ENCODE results near the gene NR1D1. TPM values are rescaled to one million over a fixed set of nuclear protein-coding genes. Genes with fewer than 3 reads are reported as not detected.
"Not testable (repeated sequence)": the region's sequence is repeated elsewhere in the genome, so short reads cannot be mapped to it uniquely, and the experiment has no call there.

The NR1D1 gene
- 10 to 100 TPM in 3 of 4 donors, 1 to 10 TPM in 1; 1.5 to 20.4 (median 18.3) TPM for total RNA-seq

DNA sequence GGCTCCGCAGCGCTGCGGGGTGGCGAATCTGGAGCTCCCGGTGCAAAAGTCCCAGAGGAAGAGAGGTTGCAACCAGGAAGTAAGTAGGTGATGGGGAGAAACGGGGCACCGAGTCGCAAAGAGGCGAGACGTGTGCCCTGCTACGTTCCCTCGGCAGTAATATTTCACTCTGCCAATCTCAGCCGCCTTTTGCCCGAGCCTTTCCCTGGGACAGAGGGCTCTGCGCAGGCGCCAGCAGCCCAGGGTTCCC, at the start of gene NR1D1:
TSS of gene NR1D1 (minus strand) at position 171 of the 250 bp plus-strand sequence. CDS start 495 bp downstream, outside the sequence.
- no peak for ATAC-seq
- Histone ChIP-seq H3K27me3 (no peaks in the 10 kb centered on the region), H3K9me3 (no peaks in the 10 kb centered on the region), H3K36me3 (peaks cover 0 to 20% of the 10 kb centered on the region in 2 donors), H3K27ac (peak within 1 kb of the TSS; percentile 98 to 99 (median 98)), H3K4me3 (peak within 1 kb of the TSS; percentile 82 to 91), H3K4me1 (peaks cover 18 to 81% (median 68%) of the 10 kb centered on the region in 3 donors)
- 0% methylated on average over 1 to 8 of the region's 16 CpGs for WGBS, 2 donors (ENCODE audit: low coverage in 1 of 2)
- TF ChIP-seq, protein P1, sequence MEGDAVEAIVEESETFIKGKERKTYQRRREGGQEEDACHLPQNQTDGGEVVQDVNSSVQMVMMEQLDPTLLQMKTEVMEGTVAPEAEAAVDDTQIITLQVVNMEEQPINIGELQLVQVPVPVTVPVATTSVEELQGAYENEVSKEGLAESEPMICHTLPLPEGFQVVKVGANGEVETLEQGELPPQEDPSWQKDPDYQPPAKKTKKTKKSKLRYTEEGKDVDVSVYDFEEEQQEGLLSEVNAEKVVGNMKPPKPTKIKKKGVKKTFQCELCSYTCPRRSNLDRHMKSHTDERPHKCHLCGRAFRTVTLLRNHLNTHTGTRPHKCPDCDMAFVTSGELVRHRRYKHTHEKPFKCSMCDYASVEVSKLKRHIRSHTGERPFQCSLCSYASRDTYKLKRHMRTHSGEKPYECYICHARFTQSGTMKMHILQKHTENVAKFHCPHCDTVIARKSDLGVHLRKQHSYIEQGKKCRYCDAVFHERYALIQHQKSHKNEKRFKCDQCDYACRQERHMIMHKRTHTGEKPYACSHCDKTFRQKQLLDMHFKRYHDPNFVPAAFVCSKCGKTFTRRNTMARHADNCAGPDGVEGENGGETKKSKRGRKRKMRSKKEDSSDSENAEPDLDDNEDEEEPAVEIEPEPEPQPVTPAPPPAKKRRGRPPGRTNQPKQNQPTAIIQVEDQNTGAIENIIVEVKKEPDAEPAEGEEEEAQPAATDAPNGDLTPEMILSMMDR (IDR thresholded peaks at IDR 0.05) = peak in 1 of 4 experiments; percentile 7
- TF ChIP-seq POLR2AphosphoS5 (IDR thresholded peaks at IDR 0.05) (peak; percentile 99), EP300 (IDR thresholded peaks at IDR 0.05) (no peak), POLR2A (IDR thresholded peaks at IDR 0.05) (peak; percentile 98)

DNA sequence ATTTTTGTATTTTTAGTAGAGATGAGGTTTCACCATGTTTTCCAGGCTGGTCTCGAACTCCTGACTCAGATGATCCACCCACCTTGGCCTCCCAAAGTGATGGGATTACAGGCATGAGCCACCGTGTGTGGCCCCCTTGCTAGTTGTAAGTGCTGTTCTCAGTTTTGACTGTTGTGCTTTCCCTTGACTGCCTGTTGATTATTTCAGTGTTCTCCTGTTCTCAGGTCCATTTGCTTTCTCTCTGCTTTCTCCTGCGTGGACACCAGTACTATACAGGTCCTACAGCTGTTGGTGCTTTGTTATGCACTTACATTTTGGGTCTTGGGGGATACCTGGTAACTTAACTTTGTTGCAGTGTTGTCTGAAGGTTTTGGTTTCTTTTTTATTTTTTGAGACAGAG, 48.1 kb upstream of the NR1D1 start:
- Histone ChIP-seq H3K27ac (no peak overlapping the region), H3K27me3 (no peaks in the 10 kb centered on the region), H3K4me3 (no peak overlapping the region), H3K9me3 (no peaks in the 10 kb centered on the region), H3K4me1 (peaks cover 0 to 73% (median 0%) of the 10 kb centered on the region in 3 donors), H3K36me3 (peaks cover 0 to 97% of the 10 kb centered on the region in 2 donors)
- 70 to 78% methylated on average over 3 of the region's 3 CpGs for WGBS, 2 donors (ENCODE audit: low coverage in 1 of 2)
- ATAC-seq = no peak
- TF ChIP-seq POLR2AphosphoS5 (IDR thresholded peaks at IDR 0.05) = no peak
- TF ChIP-seq POLR2A (IDR thresholded peaks at IDR 0.05) = no peak
- TF ChIP-seq EP300 (IDR thresholded peaks at IDR 0.05) = no peak
- TF ChIP-seq, protein P1 (IDR thresholded peaks at IDR 0.05) = no peak

DNA sequence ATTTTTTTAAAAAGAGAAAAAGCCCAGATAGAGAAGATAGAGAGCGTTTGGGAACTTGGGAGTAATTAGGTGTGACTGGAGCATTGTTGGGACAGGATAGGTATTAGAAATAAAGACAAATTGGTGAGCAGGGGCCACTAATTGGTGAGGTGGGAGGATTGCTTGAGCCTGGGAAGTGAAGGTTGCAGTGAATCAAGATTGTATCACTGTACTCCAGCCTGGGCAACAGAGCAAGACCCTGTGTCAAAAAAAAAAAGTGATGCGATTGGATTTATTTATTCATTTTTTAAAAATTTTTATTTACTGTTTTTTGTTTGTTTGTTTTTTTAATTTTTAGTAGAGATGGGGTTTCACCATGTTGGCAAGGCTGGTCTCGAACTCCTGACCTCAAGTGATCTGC, 45.1 kb upstream of the NR1D1 start:
- WGBS, 2 donors (ENCODE audit: low coverage in 1 of 2) = 85 to 91% methylated on average over 3 of the region's 3 CpGs
- H3K27me3 ChIP-seq = no peaks in the 10 kb centered on the region
- H3K27ac ChIP-seq = no peak overlapping the region
- TF ChIP-seq, protein P1 (IDR thresholded peaks at IDR 0.05) = no peak
- no peak for TF ChIP-seq POLR2AphosphoS5 (IDR thresholded peaks at IDR 0.05)
- no peak for TF ChIP-seq POLR2A (IDR thresholded peaks at IDR 0.05)
- no peak for TF ChIP-seq EP300 (IDR thresholded peaks at IDR 0.05)
- no peak overlapping the region for H3K4me3 ChIP-seq
- ATAC-seq = no peak
- peaks cover 0 to 90% of the 10 kb centered on the region in 2 donors for H3K36me3 ChIP-seq
- peaks cover 0 to 75% (median 6%) of the 10 kb centered on the region in 3 donors for H3K4me1 ChIP-seq
- H3K9me3 ChIP-seq = no peaks in the 10 kb centered on the region

DNA sequence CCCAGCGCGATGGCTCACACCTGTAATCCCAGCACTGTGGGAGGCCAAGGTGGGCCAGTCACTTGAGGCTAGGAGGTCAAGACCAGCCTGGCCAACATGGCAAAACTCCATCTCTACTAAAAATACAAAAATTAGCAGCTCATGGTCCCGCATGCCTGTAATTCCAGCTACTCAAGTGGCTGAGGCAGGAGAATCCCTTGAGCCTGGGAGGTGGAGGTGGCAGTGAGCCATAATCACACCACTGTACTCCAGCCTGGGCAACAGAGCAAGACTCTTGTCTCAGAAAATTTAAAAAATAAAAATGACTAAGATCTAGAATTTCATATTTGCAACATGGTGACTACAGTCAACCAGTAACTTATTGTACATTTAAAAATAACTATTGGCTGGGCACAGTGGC, 42.8 kb upstream of the NR1D1 start:
- WGBS, 2 donors (ENCODE audit: low coverage in 1 of 2) = 100% methylated on average over 2 of the region's 3 CpGs; no CpG with 5 or more reads in 1 of the 2 donors
- Histone ChIP-seq H3K27ac (peak overlapping the region in 2 of 4 donors; percentile 8 to 24), H3K36me3 (peaks cover 0 to 66% of the 10 kb centered on the region in 2 donors), H3K4me1 (peaks cover 0 to 70% (median 6%) of the 10 kb centered on the region in 3 donors)
- not testable (repeated sequence) for ATAC-seq, H3K9me3 ChIP-seq, H3K27me3 ChIP-seq, H3K4me3 ChIP-seq

DNA sequence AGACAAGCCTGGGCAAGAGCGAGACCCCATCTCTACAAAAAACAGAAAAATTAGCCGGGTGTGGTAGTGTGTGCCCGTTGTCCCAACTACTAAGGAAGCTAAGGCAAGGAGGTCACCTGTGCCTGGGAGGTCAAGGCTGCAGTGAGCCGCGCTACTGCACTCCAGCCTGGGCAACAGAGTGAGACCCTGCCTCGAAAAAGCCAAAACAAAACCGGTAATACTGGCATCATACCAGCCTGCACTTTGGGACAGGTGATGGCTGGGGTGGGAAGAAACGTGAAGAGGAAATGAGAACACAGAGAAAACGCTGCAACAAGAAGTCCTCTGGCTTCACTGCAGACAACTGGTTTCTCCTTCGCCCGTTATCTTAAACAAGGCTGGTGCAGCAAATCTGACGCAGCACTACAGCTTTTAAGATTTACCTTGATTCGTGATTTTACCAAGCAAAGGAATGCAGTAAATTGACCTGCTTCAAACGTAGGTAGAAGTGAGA, 39.2 kb upstream of the NR1D1 start:
- TF ChIP-seq, protein P1 (IDR thresholded peaks at IDR 0.05) = peak in 2 of 4 experiments; percentile 26 to 34
- TF ChIP-seq EP300 (IDR thresholded peaks at IDR 0.05) (no peak), POLR2AphosphoS5 (IDR thresholded peaks at IDR 0.05) (no peak)
- peak overlapping the region; percentile 49 to 82 for H3K4me3 ChIP-seq
- peaks cover 0 to 63% of the 10 kb centered on the region in 2 donors for H3K36me3 ChIP-seq
- peaks cover 0 to 41% (median 6%) of the 10 kb centered on the region in 3 donors for H3K4me1 ChIP-seq
- WGBS, 2 donors (ENCODE audit: low coverage in 1 of 2) = 5 to 9% methylated on average over 9 to 13 of the region's 14 CpGs
- no peak for ATAC-seq
- peak overlapping the region; percentile 90 to 99 (median 98) for H3K27ac ChIP-seq
- H3K27me3 ChIP-seq = no peaks in the 10 kb centered on the region
- H3K9me3 ChIP-seq = no peaks in the 10 kb centered on the region
